Sigmoid colon (tissue), 4 donors: ENCODE results near the gene ZNF621.

Source experiments
- EP300 ChIP-seq, 4 donors: sonication (generic); formaldehyde crosslinking; IDR thresholded peaks; one replicate each; pipeline ENCODE4 v1.6.1; 2017; ENCODE audit warnings: antibody characterized with exemption in 4 of 4
- POLR2A ChIP-seq, 2 donors: fragments of 450-650 bp; IDR thresholded peaks; one replicate each; pipeline ENCODE4 v1.6.1; 2016; ENCODE audit warnings: antibody characterized with exemption in 2 of 2, mild to moderate bottlenecking in 2 of 2, moderate library complexity in 2 of 2
- POLR2AphosphoS5 ChIP-seq, 4 donors: sonication (generic); formaldehyde crosslinking; IDR thresholded peaks; one replicate each; pipeline ENCODE4 v1.6.1; 2017; ENCODE audit warnings: antibody characterized with exemption in 4 of 4
- TF ChIP-seq, protein P1 (sequence below), 4 experiments: fragments of 450-650 bp in 3 of 4; fragments of 200-600 bp in 1 of 4; IDR thresholded peaks; one replicate each; pipeline ENCODE4 v1.5.1; 2016 to 2019; ENCODE audit warnings: antibody characterized with exemption in 4 of 4, mild to moderate bottlenecking in 3 of 4, moderate library complexity in 2 of 4

DNA sequence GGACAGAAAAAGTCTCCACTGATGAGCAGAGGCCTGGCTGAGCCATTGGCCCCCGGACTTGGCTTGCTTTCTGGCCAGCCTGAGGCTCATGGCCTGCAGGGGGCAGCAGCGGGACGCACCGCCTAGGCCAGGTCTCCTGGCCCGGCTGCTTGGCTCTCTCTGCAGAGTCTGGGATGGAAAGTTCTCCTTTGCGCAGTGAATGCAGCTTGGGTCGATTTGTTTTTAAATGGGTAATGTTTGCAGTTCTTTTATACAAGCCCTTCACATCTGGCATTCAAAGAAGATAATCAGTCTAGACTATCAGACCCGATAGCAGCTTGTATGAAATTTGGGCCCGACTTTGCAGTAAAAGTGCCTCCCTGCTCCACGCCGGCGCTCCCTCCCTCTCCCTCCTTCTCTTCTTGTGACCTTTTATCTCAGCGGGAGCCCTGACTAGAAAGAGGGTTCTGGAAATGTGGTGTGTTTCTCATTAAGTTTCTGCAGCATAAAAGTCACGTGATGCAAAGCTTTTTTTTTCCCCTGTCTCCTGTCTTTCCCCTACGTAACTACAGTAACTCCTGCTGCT lies 59.9 kb downstream of the ZNF621 start:
- TF ChIP-seq, protein P1, sequence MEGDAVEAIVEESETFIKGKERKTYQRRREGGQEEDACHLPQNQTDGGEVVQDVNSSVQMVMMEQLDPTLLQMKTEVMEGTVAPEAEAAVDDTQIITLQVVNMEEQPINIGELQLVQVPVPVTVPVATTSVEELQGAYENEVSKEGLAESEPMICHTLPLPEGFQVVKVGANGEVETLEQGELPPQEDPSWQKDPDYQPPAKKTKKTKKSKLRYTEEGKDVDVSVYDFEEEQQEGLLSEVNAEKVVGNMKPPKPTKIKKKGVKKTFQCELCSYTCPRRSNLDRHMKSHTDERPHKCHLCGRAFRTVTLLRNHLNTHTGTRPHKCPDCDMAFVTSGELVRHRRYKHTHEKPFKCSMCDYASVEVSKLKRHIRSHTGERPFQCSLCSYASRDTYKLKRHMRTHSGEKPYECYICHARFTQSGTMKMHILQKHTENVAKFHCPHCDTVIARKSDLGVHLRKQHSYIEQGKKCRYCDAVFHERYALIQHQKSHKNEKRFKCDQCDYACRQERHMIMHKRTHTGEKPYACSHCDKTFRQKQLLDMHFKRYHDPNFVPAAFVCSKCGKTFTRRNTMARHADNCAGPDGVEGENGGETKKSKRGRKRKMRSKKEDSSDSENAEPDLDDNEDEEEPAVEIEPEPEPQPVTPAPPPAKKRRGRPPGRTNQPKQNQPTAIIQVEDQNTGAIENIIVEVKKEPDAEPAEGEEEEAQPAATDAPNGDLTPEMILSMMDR (IDR thresholded peaks at IDR 0.05), result peak; percentile 53 to 95 (median 86)
- TF ChIP-seq POLR2A (IDR thresholded peaks at IDR 0.05) (no peak), POLR2AphosphoS5 (IDR thresholded peaks at IDR 0.05) (peak in 3 of 4 donors; percentile 17 to 53 (median 41)), EP300 (IDR thresholded peaks at IDR 0.05) (no peak)
